Neural cell (in vitro differentiated cells): ENCODE results near the gene CLTCL1. TPM values are rescaled to one million over a fixed set of nuclear protein-coding genes. Genes with fewer than 3 reads are reported as not detected.
A peak's percentile ranks its signal among the peaks of the same experiment; 100 is the strongest.

Experiments
- H2AFZ ChIP-seq: fragments of 200-600, 300-800 bp; sonication (generic), shearing (Covaris generic); 2 replicates; pipeline ENCODE4 v1.6.0; 2014; ENCODE audit warnings: low read depth, mild to moderate bottlenecking, antibody characterized with exemption, low read length, moderate library complexity
- H3F3A ChIP-seq: fragments of 200-600 bp; shearing (Covaris generic); 2 replicates; pipeline ENCODE4 v1.6.1; 2016; ENCODE audit warnings: mild to moderate bottlenecking, moderate library complexity, mixed read lengths, antibody characterized with exemption, low read length; ENCODE audit not compliant: insufficient read depth, poor library complexity, severe bottlenecking
- H3K27ac ChIP-seq: fragments of 200-600, 300-800 bp; sonication (generic), shearing (Covaris generic); 2 replicates; pipeline ENCODE4 v1.5.1; 2014; ENCODE audit warnings: mild to moderate bottlenecking, low read length, moderate library complexity
- H3K27me3 ChIP-seq: fragments of 300-800, 200-600 bp; sonication (generic), shearing (Covaris generic); 2 replicates; pipeline ENCODE4 v1.6.0; 2014; ENCODE audit warnings: mild to moderate bottlenecking, low read depth, low read length, moderate library complexity; ENCODE audit not compliant: insufficient read depth
- H3K36me3 ChIP-seq: fragments of 300-800, 200-600 bp; sonication (generic), shearing (Covaris generic); 2 replicates; pipeline ENCODE4 v1.5.1; 2014; ENCODE audit warnings: mild to moderate bottlenecking, antibody characterized with exemption, low read length, moderate library complexity; ENCODE audit not compliant: insufficient read depth
- H3K4me2 ChIP-seq: fragments of 300-800, 200-600 bp; sonication (generic), shearing (Covaris generic); 2 replicates; pipeline ENCODE4 v1.6.0; 2014; ENCODE audit warnings: mild to moderate bottlenecking, low read length
- H3K4me3 ChIP-seq: fragments of 300-800, 200-600 bp; sonication (generic), shearing (Covaris generic); 2 replicates; pipeline ENCODE4 v1.5.1; 2014; ENCODE audit warnings: mild to moderate bottlenecking, low read length, moderate library complexity
- H3K79me2 ChIP-seq: fragments of 200-600 bp; shearing (Covaris generic); replicated peaks from 2 replicates; pipeline ENCODE4 v1.6.0; 2014; ENCODE audit warnings: mild to moderate bottlenecking, low read length, moderate library complexity; ENCODE audit not compliant: insufficient read depth
- H3K9ac ChIP-seq: fragments of 300-800, 200-600 bp; sonication (generic), shearing (Covaris generic); 2 replicates; pipeline ENCODE4 v1.6.1; 2016; ENCODE audit warnings: mild to moderate bottlenecking, low read length, mixed read lengths
- H3K9me2 ChIP-seq: fragments of 200-600 bp; shearing (Covaris generic); 2 replicates; pipeline ENCODE4 v1.6.1; 2016; ENCODE audit warnings: mild to moderate bottlenecking, low read length, mixed read lengths; ENCODE audit not compliant: insufficient read depth
- H3K9me3 ChIP-seq: fragments of 200-600, 300-800 bp; sonication (generic), shearing (Covaris generic); 2 replicates; pipeline ENCODE4 v1.6.1; 2016; ENCODE audit warnings: mild to moderate bottlenecking, mixed run types, low read length, moderate library complexity, mixed read lengths
- H4K20me1 ChIP-seq: fragments of 200-600 bp; shearing (Covaris generic); 2 replicates; pipeline ENCODE4 v1.6.1; 2016; ENCODE audit warnings: mild to moderate bottlenecking, mixed run types; ENCODE audit not compliant: insufficient read depth
- CTCF ChIP-seq: fragments of 450-650 bp; IDR thresholded peaks from 2 replicates; pipeline ENCODE4 v1.5.1; 2014; ENCODE audit warnings: antibody characterized with exemption, mild to moderate bottlenecking, moderate library complexity; ENCODE audit not compliant: poor library complexity, severe bottlenecking
- EP300 ChIP-seq: fragments of 450-650 bp; conservative IDR thresholded peaks from 2 replicates; pipeline ENCODE4 v1.6.1; 2014; ENCODE audit warnings: antibody characterized with exemption, mild to moderate bottlenecking, moderate library complexity; ENCODE audit not compliant: poor library complexity, severe bottlenecking
- EZH2 ChIP-seq: fragments of 200-600, 300-800 bp; shearing (Covaris generic), sonication (generic); IDR thresholded peaks from 2 replicates; pipeline ENCODE4 v1.6.1; 2014; ENCODE audit warnings: antibody characterized with exemption, low read length, borderline replicate concordance, mild to moderate bottlenecking; ENCODE audit not compliant: insufficient read depth, poor library complexity, severe bottlenecking
- MXI1 ChIP-seq: fragments of 450-650 bp; conservative IDR thresholded peaks from 2 replicates; pipeline ENCODE4 v1.6.1; 2014; ENCODE audit warnings: antibody characterized with exemption, mild to moderate bottlenecking; ENCODE audit not compliant: poor library complexity, severe bottlenecking
- POLR2AphosphoS5 ChIP-seq: IDR thresholded peaks from 2 replicates; pipeline ENCODE4 v1.6.1; 2012
- RAD21 ChIP-seq: fragments of 450-650 bp; conservative IDR thresholded peaks from 2 replicates; pipeline ENCODE4 v1.6.1; 2014; ENCODE audit warnings: antibody characterized with exemption, mild to moderate bottlenecking, moderate library complexity
- REST ChIP-seq: IDR thresholded peaks from 2 replicates; pipeline ENCODE4 v1.6.1; 2012; ENCODE audit warnings: borderline replicate concordance
- SMC3 ChIP-seq: fragments of 450-650 bp; conservative IDR thresholded peaks from 2 replicates; pipeline ENCODE4 v1.6.1; 2014; ENCODE audit warnings: antibody characterized with exemption, mild to moderate bottlenecking, moderate library complexity; ENCODE audit not compliant: poor library complexity
- TAF1 ChIP-seq: IDR thresholded peaks from 2 replicates; pipeline ENCODE4 v1.6.1; 2012; ENCODE audit warnings: low read depth
- polyA plus RNA-seq: library from polyadenylated mRNA; depleted of rRNA; stranded (reverse); fragments of >200 nt; gene quantifications from 2 replicates; pipeline ENCODE4 v1.2.3, GENCODE V29; 2014

Gene CLTCL1
- polyA plus RNA-seq, 1 donor from 2014 or later, result 7.8 TPM

GRCh38 chr22:19178065-19178656 lies 113.4 kb downstream of the CLTCL1 start:
- H3K79me2 ChIP-seq, result no peaks in the 10 kb centered on the region
- peak overlapping the region; percentile 71 for H3K9ac ChIP-seq
- H3K27me3 ChIP-seq, result no peaks in the 10 kb centered on the region
- H3K9me2 ChIP-seq, result no peaks in the 10 kb centered on the region
- peak overlapping the region; percentile 91 for H3K4me3 ChIP-seq
- no peaks in the 10 kb centered on the region for H4K20me1 ChIP-seq
- H2AFZ ChIP-seq, result no peak overlapping the region
- H3F3A ChIP-seq, result no peaks in the 10 kb centered on the region
- no peaks in the 10 kb centered on the region for H3K9me3 ChIP-seq
- no peaks in the 10 kb centered on the region for H3K36me3 ChIP-seq
- no peak overlapping the region for H3K4me2 ChIP-seq
- no peak overlapping the region for H3K27ac ChIP-seq
- TF ChIP-seq POLR2AphosphoS5 (peak; percentile 42), REST (no peak)

- no peak for TF ChIP-seq RAD21
- TF ChIP-seq TAF1, result no peak
- no peak for TF ChIP-seq REST
- no peak for TF ChIP-seq EP300
- no peak for TF ChIP-seq MXI1
- TF ChIP-seq SMC3, result no peak
- TF ChIP-seq EZH2, result no peak
- no peak for TF ChIP-seq POLR2AphosphoS5
- TF ChIP-seq CTCF, result no peak
- no peak overlapping the region for H3K27ac ChIP-seq
- peak overlapping the region; percentile 71 for H3K9ac ChIP-seq
- H3K27me3 ChIP-seq, result no peaks in the 10 kb centered on the region
- H3K79me2 ChIP-seq, result peaks cover 4% of the 10 kb centered on the region
- H3K9me2 ChIP-seq, result no peaks in the 10 kb centered on the region
- no peaks in the 10 kb centered on the region for H3K36me3 ChIP-seq
- no peak overlapping the region for H3K4me2 ChIP-seq
- H4K20me1 ChIP-seq, result no peaks in the 10 kb centered on the region
- H3K9me3 ChIP-seq, result no peaks in the 10 kb centered on the region
- H3F3A ChIP-seq, result no peaks in the 10 kb centered on the region
- H3K4me3 ChIP-seq, result peak overlapping the region; percentile 91
- no peak overlapping the region for H2AFZ ChIP-seq
Observed at GRCh38 chr22:19177164-19178064, 114.1 kb downstream of the CLTCL1 start.
